ENCODE results near the gene PDS5B.

GRCh38 chr13:32636711-32637110 lies 50.5 kb downstream of the PDS5B start:
- no peak for TF ChIP-seq CTCF (IDR thresholded peaks at IDR 0.05)
- TF ChIP-seq EP300 (IDR thresholded peaks at IDR 0.05), result no peak
- TF ChIP-seq POLR2AphosphoS5 (IDR thresholded peaks at IDR 0.05), result no peak
- TF ChIP-seq POLR2A (IDR thresholded peaks at IDR 0.05), result no peak

Measured in gastroesophageal sphincter (tissue), 3 donors.